Osteoblast (primary cell): ENCODE measurements around the gene CELF1. TPM values are rescaled to one million over a fixed set of nuclear protein-coding genes. Genes with fewer than 3 reads are reported as not detected.

Experiments
- DNase-seq: peaks from one replicate; pipeline ENCODE4 v3.0.0; 2011; ENCODE audit warnings: low spot score, mixed read lengths; ENCODE audit not compliant: insufficient read length; ENCODE audit errors: missing footprints
- H2AFZ ChIP-seq: 2 replicates; pipeline ENCODE4 v1.6.0; 2011; ENCODE audit warnings: mild to moderate bottlenecking, low read length
- H3K27ac ChIP-seq: 2 replicates; pipeline ENCODE4 v1.5.1; 2011; ENCODE audit warnings: mild to moderate bottlenecking, low read depth, low read length, moderate library complexity
- H3K27me3 ChIP-seq: 2 replicates; pipeline ENCODE4 v1.6.0; 2012; ENCODE audit warnings: mild to moderate bottlenecking, control low read depth, inconsistent platforms, low read length, moderate library complexity; ENCODE audit not compliant: insufficient read depth
- H3K36me3 ChIP-seq: 2 replicates; pipeline ENCODE4 v1.5.1; 2011; ENCODE audit warnings: mild to moderate bottlenecking, low read length, control low read depth, moderate library complexity; ENCODE audit not compliant: insufficient read depth
- H3K4me1 ChIP-seq: 2 replicates; pipeline ENCODE4 v1.5.1; 2011; ENCODE audit warnings: mild to moderate bottlenecking, low read length, control low read depth, moderate library complexity; ENCODE audit not compliant: insufficient read depth
- H3K4me2 ChIP-seq: 2 replicates; pipeline ENCODE4 v1.6.0; 2011; ENCODE audit warnings: mild to moderate bottlenecking, low read length; ENCODE audit not compliant: insufficient read depth
- H3K4me3 ChIP-seq: fragments of 200-600 bp; sonication (generic); 3 replicates; pipeline ENCODE4 v1.5.1; 2012; ENCODE audit warnings: mild to moderate bottlenecking, low read length, inconsistent platforms; ENCODE audit not compliant: insufficient read depth
- H3K79me2 ChIP-seq: 2 replicates; pipeline ENCODE4 v1.6.0; 2012; ENCODE audit warnings: mild to moderate bottlenecking, low read length, control low read depth, inconsistent platforms; ENCODE audit not compliant: insufficient read depth
- H3K9me3 ChIP-seq: 2 replicates; pipeline ENCODE4 v1.5.1; 2011; ENCODE audit warnings: low read depth, low read length, control low read depth
- H4K20me1 ChIP-seq: 2 replicates; pipeline ENCODE4 v1.6.0; 2012; ENCODE audit warnings: mild to moderate bottlenecking, low read length, control low read depth; ENCODE audit not compliant: insufficient read depth
- CTCF ChIP-seq: IDR thresholded peaks from 2 replicates; pipeline ENCODE4 v1.5.1; 2011; ENCODE audit warnings: mild to moderate bottlenecking, low read depth, low read length, moderate library complexity; ENCODE audit errors: extremely low read depth
- total RNA-seq: library from RNA; depleted of rRNA; stranded (reverse); fragments of >200 nt; gene quantifications from 2 replicates; pipeline ENCODE4 v1.2.3, GENCODE V29; 2012

CELF1 gene
- total RNA-seq, 1 donor: 148 TPM

DNA sequence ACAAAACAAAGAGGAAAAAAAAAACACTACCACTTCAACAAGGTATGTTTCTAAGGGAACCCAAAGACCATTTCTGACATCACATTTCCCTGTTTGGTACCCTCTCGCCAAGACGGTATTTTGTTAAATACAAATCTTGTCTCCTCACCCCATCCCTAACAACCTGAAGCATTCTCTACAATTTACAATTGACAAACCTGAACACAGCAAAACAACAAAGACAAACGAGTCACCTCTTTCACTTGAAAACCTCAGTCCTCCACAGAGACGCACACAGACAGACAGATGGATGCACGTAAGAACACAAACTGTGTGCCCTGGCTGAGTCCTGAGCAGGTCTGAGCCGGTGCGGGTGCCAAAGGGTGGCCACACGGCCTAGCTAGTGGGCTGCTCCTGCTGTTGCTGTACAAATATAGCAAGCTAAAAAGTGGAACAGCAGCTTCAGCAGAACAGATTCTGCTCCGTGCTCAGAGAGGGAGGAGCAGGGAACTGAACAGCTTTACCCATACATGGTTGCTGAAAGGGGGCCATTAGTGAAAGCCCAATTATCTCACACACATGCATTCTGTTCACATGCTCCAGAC, 28.5 kb downstream of the CELF1 start:
- TF ChIP-seq CTCF: no peak
- H3K4me2 ChIP-seq: peak overlapping the region; percentile 71
- no peaks in the 10 kb centered on the region for H3K9me3 ChIP-seq
- peaks cover 3% of the 10 kb centered on the region for H3K36me3 ChIP-seq
- H4K20me1 ChIP-seq: peaks cover 43% of the 10 kb centered on the region
- peak overlapping the region; percentile 2 for H3K4me3 ChIP-seq
- H3K27me3 ChIP-seq: no peaks in the 10 kb centered on the region
- no peak for DNase-seq
- H3K27ac ChIP-seq: peak overlapping the region; percentile 80
- no peak overlapping the region for H2AFZ ChIP-seq
- H3K79me2 ChIP-seq: peaks cover 99% of the 10 kb centered on the region
- H3K4me1 ChIP-seq: peaks cover 32% of the 10 kb centered on the region

GRCh38 chr11:47523490-47524225, 29.3 kb downstream of the CELF1 start:
- no peaks in the 10 kb centered on the region for H3K9me3 ChIP-seq
- H3K27ac ChIP-seq: peak overlapping the region; percentile 80
- no peak overlapping the region for H2AFZ ChIP-seq
- H4K20me1 ChIP-seq: peaks cover 44% of the 10 kb centered on the region
- DNase-seq: peak; percentile 87
- H3K27me3 ChIP-seq: no peaks in the 10 kb centered on the region
- peak overlapping the region; percentile 71 for H3K4me2 ChIP-seq
- H3K4me1 ChIP-seq: peaks cover 32% of the 10 kb centered on the region
- peak overlapping the region; percentile 21 for H3K4me3 ChIP-seq
- no peak for TF ChIP-seq CTCF
- peaks cover 99% of the 10 kb centered on the region for H3K79me2 ChIP-seq
- H3K36me3 ChIP-seq: peaks cover 3% of the 10 kb centered on the region

GRCh38 chr11:47518212-47518964, 34.5 kb downstream of the CELF1 start:
- DNase-seq: no peak
- Histone ChIP-seq H2AFZ (no peak overlapping the region), H3K36me3 (no peaks in the 10 kb centered on the region), H3K27ac (no peak overlapping the region), H3K9me3 (no peaks in the 10 kb centered on the region), H3K4me1 (peaks cover 39% of the 10 kb centered on the region), H3K79me2 (peaks cover 95% of the 10 kb centered on the region), H3K4me3 (no peak overlapping the region), H3K4me2 (no peak overlapping the region), H4K20me1 (peaks cover 32% of the 10 kb centered on the region), H3K27me3 (no peaks in the 10 kb centered on the region)
- no peak for TF ChIP-seq CTCF
